Hematopoietic multipotent progenitor cell (in vitro differentiated cells): ENCODE data around the gene TINAGL1. TPM values are rescaled to one million over a fixed set of nuclear protein-coding genes. Genes with fewer than 3 reads are reported as not detected.
"Not testable (repeated sequence)": the region's sequence is repeated elsewhere in the genome, so short reads cannot be mapped to it uniquely, and the experiment has no call there.

Experiments used
- DNase-seq, 3 donors: peaks; one replicate each; pipeline ENCODE4 v3.0.0-alpha.2; 2011 to 2015; ENCODE audit warnings: low read depth in 2 of 3, low spot score in 2 of 3
- total RNA-seq: library from RNA; depleted of rRNA; stranded (reverse); fragments of >200 nt; gene quantifications from one replicate; pipeline ENCODE4 v1.2.3, GENCODE V29; 2012

The TINAGL1 gene
- total RNA-seq, 1 donor = 8.1 TPM

DNA sequence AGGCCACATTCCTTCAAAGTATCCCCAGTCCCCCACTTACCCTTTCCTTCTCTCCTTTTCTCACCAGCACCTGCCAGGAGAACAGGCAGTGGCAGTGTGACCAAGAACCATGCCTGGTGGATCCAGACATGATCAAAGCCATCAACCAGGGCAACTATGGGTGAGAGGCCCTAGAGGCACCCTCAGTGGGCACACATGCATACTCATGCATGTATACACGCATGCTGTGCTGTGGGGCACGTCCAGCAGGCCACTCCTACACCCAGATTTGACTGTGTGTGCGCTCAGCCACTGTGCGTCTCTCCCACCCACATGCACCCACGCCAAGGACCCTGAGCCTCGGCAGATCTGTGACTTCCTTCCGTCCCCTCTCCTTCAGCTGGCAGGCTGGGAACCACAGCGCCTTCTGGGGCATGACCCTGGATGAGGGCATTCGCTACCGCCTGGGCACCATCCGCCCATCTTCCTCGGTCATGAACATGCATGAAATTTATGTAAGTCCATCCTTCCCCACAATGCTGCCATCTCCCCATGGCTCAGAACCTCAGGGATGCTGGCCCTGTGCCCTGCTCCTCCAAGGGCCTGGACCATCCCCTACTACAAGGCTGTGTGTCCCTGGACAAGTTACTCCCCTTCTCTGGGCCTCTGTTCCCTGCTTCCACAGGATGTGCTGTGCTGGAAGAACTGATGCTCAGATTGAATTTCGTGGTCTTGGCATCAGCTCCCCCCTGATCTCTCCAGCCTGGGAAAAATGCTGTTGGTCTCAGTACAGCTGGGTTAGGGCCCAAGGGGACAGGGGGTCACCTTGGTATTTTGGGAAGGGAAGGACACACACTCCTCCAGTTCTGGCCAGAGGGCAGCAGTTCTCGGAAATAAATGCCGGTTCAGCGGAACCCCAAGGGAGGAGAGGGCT, 7.0 kb downstream of the TINAGL1 start:
- no peak for DNase-seq

DNA sequence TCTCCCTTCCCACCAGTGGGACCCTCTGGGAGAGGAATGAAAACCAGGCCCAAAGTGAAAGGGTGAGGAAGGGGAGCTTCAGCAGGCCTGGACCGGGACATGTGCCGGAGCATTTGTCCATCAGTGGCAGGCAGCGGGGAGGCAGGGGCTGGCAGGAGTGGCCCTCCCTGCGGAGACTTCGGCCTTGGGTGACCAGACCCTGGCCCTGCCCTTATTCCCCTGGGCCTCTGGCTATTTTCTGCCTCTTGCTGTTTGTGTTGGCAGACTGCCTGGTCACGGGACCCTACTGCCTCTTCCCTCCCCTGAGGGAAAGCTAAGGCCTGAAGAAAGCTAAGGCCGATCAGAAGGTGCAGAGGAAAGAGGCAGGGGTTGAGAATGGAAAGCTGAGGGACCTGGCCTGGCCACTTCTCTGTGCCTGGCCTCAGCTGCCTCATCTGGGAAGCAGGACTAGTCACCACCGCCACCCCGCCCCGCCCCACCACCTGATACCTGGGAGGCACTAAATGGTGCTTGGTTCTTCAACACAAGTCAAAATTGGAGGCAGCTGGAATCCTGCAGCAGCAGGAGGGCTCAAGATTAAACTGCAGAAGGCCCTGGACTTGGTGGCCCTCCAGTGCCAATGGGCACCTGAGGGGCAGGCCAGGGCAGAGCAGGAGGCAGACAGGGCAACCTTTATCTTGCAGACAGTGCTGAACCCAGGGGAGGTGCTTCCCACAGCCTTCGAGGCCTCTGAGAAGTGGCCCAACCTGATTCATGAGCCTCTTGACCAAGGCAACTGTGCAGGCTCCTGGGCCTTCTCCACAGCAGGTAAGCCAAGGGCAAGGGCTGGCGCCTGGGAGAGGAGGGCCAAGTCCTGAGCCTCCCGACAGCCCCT, 7.9 kb downstream of the TINAGL1 start:
- peak in 1 of 3 donors; percentile 30 for DNase-seq

DNA sequence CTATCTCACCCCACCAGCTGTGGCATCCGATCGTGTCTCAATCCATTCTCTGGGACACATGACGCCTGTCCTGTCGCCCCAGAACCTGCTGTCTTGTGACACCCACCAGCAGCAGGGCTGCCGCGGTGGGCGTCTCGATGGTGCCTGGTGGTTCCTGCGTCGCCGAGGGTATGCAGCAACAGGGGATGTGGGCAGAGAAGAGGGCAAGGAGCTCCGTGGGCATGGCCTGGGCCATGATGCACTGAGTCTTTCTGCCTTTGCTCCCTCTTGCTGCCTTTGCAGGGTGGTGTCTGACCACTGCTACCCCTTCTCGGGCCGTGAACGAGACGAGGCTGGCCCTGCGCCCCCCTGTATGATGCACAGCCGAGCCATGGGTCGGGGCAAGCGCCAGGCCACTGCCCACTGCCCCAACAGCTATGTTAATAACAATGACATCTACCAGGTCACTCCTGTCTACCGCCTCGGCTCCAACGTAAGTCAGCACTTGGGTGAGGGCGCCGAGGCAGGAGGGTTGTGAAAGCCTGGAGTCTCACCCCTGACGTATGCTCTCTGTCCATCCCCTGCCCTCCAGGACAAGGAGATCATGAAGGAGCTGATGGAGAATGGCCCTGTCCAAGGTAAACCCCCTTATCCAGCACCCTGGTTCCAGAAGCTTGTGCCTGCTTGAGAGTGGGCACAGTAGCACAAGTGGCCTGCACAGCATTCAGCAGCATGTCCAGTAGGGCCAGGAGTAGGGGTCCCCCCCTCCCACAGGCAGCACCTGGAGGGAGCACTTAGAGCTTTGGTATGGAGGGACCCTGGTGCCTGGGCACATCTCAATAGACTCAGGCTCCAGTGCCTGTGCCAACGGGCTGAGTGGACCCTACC, 8.8 kb downstream of the TINAGL1 start:
- no peak for DNase-seq

DNA sequence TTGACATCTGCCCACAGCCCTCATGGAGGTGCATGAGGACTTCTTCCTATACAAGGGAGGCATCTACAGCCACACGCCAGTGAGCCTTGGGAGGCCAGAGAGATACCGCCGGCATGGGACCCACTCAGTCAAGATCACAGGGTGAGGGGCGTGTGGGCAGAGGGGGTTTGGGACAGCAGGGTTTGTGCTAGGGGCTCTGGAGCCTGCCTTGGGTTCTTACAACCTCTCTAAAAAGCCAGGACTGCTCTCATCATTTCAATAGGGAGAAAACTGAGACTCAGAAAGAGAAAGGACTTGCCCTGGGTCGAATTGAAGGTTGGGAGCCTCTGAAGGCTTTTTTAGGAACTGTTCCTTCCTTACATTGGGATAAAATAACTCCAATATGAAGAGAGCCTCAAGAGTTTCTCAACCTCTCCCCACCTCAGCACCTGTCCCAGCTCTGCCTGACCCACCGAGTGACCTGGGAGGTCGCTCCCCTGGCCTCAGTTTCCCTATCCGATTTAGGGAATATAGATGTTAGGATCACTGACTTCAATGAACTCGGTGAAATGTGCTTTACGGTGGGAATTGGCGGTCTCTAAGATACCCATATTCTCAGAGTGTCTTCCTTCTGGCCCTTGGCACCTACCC, 9.5 kb downstream of the TINAGL1 start:
- DNase-seq = no peak

DNA sequence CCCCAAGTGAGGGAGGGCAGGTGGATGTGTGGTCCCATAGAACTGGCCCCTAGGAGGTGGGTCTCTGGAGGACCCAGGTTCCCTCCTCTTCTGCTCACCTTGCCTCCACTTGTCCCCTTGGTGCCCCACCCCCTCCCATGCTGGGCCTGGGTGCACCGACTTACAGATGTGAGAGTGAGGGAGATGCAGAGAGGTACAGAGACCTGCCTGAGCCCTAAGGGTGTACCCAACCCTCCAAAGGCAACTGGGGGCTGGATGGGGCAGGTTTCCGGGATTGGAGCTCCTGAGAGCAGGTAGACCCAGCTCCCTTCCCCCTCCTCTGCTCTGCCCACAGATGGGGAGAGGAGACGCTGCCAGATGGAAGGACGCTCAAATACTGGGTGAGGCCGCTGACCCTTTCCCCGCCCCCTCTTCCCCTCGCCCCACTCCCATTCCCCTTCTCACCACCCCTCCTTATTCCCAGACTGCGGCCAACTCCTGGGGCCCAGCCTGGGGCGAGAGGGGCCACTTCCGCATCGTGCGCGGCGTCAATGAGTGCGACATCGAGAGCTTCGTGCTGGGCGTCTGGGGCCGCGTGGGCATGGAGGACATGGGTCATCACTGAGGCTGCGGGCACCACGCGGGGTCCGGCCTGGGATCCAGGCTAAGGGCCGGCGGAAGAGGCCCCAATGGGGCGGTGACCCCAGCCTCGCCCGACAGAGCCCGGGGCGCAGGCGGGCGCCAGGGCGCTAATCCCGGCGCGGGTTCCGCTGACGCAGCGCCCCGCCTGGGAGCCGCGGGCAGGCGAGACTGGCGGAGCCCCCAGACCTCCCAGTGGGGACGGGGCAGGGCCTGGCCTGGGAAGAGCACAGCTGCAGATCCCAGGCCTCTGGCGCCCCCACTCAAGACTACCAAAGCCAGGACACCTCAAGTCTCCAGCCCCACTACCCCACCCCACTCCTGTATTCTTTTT, 10.3 kb downstream of the TINAGL1 start:
- DNase-seq = no peak

DNA sequence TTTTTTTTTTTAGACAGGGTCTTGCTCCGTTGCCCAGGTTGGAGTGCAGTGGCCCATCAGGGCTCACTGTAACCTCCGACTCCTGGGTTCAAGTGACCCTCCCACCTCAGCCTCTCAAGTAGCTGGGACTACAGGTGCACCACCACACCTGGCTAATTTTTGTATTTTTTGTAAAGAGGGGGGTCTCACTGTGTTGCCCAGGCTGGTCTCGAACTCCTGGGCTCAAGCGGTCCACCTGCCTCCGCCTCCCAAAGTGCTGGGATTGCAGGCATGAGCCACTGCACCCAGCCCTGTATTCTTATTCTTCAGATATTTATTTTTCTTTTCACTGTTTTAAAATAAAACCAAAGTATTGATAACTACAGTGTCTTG, 11.0 kb downstream of the TINAGL1 start:
- not testable (repeated sequence) for DNase-seq

DNA sequence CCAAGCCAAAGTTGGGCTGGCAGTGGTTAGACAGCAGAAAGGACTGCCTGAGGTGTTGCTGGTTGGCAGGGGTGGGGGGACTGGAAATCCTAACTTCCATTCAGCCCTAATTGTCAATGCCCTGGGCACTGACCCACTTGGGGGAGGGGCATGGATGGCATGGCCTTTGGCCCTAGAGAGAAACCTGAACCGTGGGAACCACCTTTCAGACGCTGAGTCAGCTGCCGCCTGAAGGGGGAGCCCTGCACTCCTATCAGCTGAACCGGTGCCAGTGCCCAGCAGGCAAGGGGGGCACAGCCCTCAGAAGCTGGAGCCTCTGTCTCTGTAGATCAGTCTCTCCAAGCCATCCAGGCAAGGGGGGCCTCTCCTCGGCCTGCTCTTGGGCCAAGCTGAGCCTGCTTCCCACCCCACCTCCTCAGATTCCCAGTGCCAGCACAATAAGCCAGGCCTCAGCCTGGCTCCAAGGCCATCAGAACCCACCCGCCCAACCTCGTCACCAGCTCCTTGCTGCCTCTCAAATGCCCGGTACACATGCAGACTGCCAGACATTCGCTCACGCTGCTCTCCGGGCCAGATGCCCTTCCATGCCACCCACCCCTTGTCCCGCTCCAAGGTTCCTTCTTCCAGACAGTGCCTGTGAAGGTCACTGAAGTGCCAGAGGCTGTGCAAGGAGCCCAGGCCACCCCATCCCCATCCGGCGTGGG, 11.6 kb downstream of the TINAGL1 start:
- peak in 2 of 3 donors; percentile 70 to 80 for DNase-seq

DNA sequence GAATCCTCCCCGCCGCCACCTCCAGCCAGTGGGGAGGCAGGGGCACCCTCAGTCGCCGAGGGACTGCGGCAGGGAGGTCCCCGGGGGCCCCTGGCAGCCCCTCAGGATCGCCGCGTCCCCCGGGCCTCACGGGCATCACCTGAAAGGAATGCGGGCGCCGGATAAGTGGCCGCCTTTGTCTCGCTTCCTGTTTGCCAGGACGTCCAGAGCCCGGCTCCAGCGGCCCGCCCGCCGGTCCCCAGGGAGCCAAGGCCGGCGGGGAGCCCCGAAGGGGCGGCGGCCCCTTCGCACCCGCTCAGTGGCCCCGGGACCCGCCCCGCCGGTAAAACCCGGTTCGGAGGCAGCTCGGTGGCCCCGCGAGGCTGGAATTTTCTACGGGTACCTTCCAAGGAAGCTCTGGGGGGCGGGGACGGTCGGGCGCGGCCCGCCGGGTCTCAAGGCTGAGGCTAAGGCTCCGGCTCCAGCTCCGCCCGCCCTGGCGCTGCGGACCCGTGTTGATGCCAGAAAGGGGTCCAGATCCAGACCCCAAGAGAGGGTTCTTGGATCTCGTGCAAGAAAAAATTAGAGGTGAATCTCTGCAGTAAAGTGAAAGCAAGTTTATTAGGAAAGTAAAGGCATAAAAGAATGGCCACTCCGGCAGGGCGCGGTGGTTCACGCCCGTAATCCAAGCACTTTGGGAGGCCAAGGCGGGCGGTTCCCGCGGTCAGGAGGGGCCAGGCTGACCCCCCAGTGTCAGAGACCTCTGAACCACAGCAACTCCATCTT, 12.6 kb downstream of the TINAGL1 start:
- DNase-seq = no peak

DNA sequence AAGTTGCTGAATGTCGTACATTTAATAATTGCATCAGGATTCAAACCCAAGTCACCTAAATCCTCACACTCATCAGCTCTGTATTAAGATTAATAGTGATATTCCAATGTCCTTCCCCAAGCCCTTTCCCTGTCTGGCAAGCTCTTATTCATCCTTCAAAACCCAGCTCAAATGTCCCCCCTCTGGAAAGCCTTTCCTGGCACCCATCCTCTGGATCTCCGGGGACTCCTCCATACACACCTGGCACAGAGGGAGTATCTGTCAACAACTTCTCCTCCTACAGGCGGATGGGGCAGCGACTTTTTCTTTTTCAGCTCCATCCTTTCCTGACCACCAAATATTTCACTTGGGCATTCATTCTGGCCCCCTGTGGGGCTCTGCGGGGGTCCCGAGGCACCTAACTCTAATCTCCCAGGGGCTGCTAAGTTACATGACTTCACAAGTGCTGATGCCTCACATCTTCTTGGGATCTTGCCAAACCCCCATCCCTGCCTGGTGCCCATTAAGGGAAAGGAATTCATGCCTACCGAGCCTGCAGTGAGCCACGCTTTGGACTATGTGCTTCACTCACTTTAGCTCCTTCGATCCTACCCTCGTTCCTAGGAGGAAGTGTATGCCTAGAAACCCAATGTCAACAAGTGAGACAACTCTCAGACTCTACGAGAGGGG, 15.2 kb downstream of the TINAGL1 start:
- DNase-seq = no peak

DNA sequence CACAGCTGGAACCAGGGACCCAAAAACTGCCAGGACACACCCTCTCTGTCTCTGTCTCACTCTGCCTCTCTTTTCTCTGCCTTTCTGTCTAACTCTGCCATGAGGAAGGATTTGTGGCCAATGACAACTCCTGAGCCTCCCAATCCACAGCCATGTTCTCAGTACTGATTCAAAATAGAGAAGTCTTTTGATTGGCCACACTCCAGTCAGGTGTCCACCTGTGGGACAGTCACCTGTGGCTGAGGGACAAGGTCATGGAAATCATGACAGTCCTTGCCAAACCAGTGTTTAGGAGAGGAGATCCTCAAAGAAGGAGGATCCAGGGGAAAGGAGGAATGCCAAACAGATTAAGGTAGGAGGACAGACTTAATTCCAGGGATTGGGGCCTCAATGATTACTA, 15.8 kb downstream of the TINAGL1 start:
- DNase-seq = no peak

DNA sequence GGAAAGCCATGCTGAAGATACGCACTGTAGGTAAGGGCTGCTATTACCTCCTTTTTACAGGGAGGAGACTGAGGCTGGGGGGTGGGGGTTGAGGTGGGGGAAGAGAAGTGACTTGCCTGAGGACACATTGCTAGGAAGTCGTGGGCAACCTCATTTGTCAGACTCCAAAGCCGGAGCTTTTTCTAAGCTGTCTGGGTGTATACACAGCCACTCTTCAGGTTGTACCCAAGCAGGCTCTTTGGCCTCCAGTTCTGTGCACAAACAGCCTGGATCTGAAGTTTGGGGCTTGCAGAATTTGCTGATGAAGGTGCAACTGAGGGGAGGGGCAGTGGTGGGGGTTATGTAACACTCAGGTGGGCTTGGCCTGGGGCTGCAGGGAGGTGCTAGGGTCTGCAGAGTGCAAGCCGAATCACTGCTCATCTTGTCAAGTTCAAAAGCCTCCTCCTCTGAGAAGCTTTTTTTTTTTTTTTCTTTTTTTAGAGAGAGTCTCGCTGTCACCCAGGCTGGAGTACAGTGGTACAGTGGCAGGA, 16.9 kb downstream of the TINAGL1 start:
- no peak for DNase-seq

DNA sequence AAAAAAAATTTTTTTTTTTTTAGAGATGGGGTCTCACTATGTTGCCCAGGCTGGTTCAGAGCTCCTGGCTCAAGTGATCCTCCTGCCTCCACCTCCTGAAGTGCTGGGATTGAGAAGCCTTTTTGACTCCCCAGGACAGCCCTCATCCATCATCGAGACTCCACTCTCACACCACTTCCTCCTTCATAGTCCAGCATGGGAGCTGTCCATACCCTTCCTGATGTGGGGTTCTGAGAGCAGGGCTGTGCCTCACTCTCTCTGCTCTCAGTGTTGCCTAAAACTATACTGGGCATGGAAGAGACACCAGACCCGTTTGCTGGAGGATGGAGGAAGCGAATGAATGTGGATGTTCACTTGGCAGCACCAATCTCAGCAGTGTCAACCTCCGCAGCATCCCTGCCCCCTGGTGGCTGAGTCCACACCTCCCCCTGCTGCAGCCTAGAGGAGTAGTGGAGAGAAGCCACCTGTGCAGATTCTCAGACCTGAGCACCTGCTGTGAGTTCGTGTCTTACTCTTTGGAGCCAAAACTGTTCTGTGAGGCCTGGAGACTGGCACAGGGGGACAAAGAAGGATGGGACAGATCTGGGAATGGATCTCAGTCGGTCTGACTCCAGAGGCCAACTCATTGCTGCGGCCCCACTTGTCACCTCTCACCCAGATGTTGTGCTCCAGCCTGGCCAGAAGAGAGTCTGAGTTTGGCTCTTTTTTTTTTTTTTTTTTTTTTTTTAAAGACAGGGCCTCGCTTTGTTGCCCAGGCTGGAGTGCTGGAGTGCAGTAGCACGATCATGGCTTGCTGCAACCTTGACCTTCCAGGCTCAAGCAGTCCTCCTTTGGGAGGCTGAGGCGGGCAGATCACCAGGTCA, 17.7 kb downstream of the TINAGL1 start:
- peak; percentile 26 to 84 (median 76) for DNase-seq

DNA sequence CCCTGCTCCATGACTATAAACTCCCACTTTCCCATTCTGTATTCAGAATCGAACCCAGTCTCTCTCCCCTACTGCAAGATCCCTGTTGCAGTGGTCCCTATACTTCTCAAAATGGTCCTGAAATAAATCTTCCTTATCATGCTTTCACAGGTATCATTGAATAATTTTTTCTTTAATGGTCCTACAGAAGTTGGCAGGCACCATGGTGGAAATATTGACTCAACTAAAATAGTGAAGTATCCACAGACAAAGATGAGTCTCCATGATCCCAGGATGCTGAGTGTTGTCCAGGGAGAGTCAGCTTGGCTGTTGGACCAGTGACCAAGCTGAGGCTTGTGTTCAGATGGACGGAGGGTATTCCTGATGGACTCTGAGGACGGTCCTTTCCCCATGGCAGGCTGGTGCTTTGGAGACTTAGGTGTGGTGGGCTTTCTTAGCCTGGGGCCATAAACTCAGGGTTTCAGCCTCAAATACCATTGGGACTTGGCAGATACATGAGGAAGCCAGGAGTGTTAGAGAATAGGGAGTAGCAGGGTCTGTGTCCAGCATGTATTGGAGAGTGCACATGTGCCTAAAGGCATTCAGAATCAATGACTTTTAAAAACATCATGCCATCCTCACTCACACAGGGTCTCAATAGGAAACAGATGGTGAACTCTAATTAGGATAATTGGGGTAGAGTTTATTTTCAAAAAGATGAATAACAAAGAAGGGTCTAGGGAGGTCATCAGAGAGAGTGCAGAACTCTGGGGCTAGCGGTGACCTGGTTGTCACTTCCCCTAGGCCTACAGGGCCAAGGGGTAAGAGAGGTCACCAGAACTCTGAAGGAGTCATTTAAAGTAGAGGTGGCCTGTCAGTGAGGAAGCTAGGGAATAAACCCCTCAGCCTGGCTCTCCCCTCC, 19.8 kb downstream of the TINAGL1 start:
- peak in 1 of 3 donors; percentile 42 for DNase-seq

DNA sequence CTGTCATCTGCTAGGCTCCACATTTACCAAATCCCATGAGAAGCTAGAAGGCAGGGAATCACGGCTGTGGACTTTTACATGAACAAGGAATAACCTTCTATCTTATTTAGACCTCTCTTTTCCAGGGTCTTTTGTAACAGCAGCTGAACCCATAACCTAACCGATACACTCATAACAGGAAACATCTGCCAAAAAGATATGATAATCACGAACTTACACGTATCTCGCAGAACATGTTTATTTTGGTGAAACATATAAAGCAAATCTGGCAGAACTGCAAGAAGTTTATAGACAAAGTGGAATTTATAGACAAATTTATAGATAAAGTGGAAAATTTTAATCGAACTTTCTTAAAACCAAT, 20.4 kb downstream of the TINAGL1 start:
- DNase-seq = peak in 2 of 3 donors; percentile 79 to 91

DNA sequence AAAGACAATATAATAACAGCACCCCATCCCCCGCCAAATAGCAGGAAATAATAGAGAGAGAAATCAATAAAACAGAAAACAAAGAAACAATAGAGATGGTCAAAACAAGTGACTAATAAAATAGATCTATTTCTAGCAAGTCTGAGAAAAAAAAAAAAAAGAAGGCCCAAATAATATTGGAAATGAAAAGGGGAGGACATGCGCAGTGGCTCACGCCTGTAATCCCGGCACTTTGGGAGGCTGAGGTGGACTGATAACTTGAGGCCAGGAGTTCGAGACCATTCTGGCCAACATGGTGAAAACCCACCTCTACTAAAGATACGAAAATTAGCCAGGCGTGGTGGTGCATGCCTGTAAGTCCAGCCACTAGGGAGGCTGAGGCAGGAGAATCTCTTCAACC, 22.7 kb downstream of the TINAGL1 start:
- DNase-seq = no peak
